H9 (cell line): ENCODE results near the gene ARNT2. TPM values are rescaled to one million over a fixed set of nuclear protein-coding genes. Genes with fewer than 3 reads are reported as not detected.

ENCODE experiments used
- DNase-seq: peaks from one replicate; pipeline ENCODE4 v3.0.0-alpha.2; 2017
- H2AFZ ChIP-seq: one replicate; pipeline ENCODE4 v1.6.1; 2013; ENCODE audit warnings: mild to moderate bottlenecking, low read length, control low read depth, moderate library complexity
- H2AK5ac ChIP-seq: 2 replicates; pipeline ENCODE4 v1.6.1; 2013; ENCODE audit warnings: low read length, control low read depth, mixed read lengths; ENCODE audit not compliant: insufficient read length
- H2BK120ac ChIP-seq: one replicate; pipeline ENCODE4 v1.6.1; 2013; ENCODE audit warnings: low read depth, mild to moderate bottlenecking, low read length, control low read depth, inconsistent platforms; ENCODE audit not compliant: poor library complexity, severe bottlenecking
- H2BK12ac ChIP-seq: 2 replicates; pipeline ENCODE4 v1.6.1; 2013; ENCODE audit warnings: low read length, control low read depth, mixed read lengths, low read depth; ENCODE audit not compliant: insufficient read length
- H2BK15ac ChIP-seq: 2 replicates; pipeline ENCODE4 v1.6.1; 2013; ENCODE audit warnings: low read depth, low read length, control low read depth
- H2BK20ac ChIP-seq: one replicate; pipeline ENCODE4 v1.6.1; 2013; ENCODE audit warnings: low read depth, mild to moderate bottlenecking, low read length, control low read depth, inconsistent platforms; ENCODE audit not compliant: poor library complexity, severe bottlenecking
- H2BK5ac ChIP-seq: 2 replicates; pipeline ENCODE4 v1.6.1; 2013; ENCODE audit warnings: low read length, control low read depth, mixed read lengths; ENCODE audit not compliant: insufficient read length
- H3K14ac ChIP-seq: 2 replicates; pipeline ENCODE4 v1.6.1; 2013; ENCODE audit warnings: low read length, control low read depth; ENCODE audit not compliant: insufficient read depth
- H3K18ac ChIP-seq: 2 replicates; pipeline ENCODE4 v1.6.1; 2013; ENCODE audit warnings: low read depth, mild to moderate bottlenecking, mixed read lengths, low read length, control low read depth; ENCODE audit not compliant: insufficient read length
- H3K23ac ChIP-seq: 2 replicates; pipeline ENCODE4 v1.6.1; 2013; ENCODE audit warnings: low read length, control low read depth, mixed read lengths, low read depth; ENCODE audit not compliant: insufficient read length
- H3K23me2 ChIP-seq: 2 replicates; pipeline ENCODE4 v1.6.1; 2013; ENCODE audit warnings: low read depth, mild to moderate bottlenecking, mixed read lengths, low read length, control low read depth; ENCODE audit not compliant: insufficient read length, poor library complexity, severe bottlenecking
- H3K27ac ChIP-seq: 2 replicates; pipeline ENCODE4 v1.5.1; 2013; ENCODE audit warnings: low read length, control low read depth, mixed read lengths, low read depth; ENCODE audit not compliant: insufficient read length
- H3K27me3 ChIP-seq: 2 replicates; pipeline ENCODE4 v1.6.1; 2013; ENCODE audit warnings: low read length, control low read depth, inconsistent platforms; ENCODE audit not compliant: insufficient read depth
- H3K4ac ChIP-seq: 2 replicates; pipeline ENCODE4 v1.6.1; 2013; ENCODE audit warnings: low read depth, mild to moderate bottlenecking, control low read depth, inconsistent platforms, low read length, moderate library complexity
- H3K4me1 ChIP-seq: 2 replicates; pipeline ENCODE4 v1.6.1; 2013; ENCODE audit warnings: low read length, control low read depth, inconsistent platforms; ENCODE audit not compliant: insufficient read depth
- H3K4me2 ChIP-seq: 2 replicates; pipeline ENCODE4 v1.6.1; 2013; ENCODE audit warnings: low read length, control low read depth, mixed read lengths; ENCODE audit not compliant: insufficient read length, insufficient read depth
- H3K56ac ChIP-seq: 2 replicates; pipeline ENCODE4 v1.6.1; 2013; ENCODE audit warnings: low read depth, mild to moderate bottlenecking, mixed read lengths, low read length, control low read depth; ENCODE audit not compliant: insufficient read length
- H3K79me1 ChIP-seq: 2 replicates; pipeline ENCODE4 v1.6.1; 2013; ENCODE audit warnings: low read depth, mild to moderate bottlenecking, moderate library complexity, low read length, control low read depth, inconsistent platforms; ENCODE audit not compliant: insufficient read depth, poor library complexity, severe bottlenecking
- H3K79me2 ChIP-seq: 2 replicates; pipeline ENCODE4 v1.6.1; 2013; ENCODE audit warnings: low read length, control low read depth, inconsistent platforms; ENCODE audit not compliant: insufficient read depth
- H3K9ac ChIP-seq: 2 replicates; pipeline ENCODE4 v1.6.1; 2013; ENCODE audit warnings: low read length, control low read depth, mixed read lengths; ENCODE audit not compliant: insufficient read length; ENCODE audit errors: extremely low read depth
- H3K9me3 ChIP-seq: one replicate; pipeline ENCODE4 v1.6.1; 2013; ENCODE audit warnings: low read depth, low read length, inconsistent platforms; ENCODE audit not compliant: control insufficient read depth
- H3T11ph ChIP-seq: one replicate; pipeline ENCODE4 v1.6.1; 2013; ENCODE audit warnings: mild to moderate bottlenecking, low read length, control low read depth, inconsistent platforms
- H4K20me1 ChIP-seq: one replicate; pipeline ENCODE4 v1.6.1; 2013; ENCODE audit not compliant: control insufficient read depth, insufficient read length, insufficient read depth
- H4K5ac ChIP-seq: 2 replicates; pipeline ENCODE4 v1.6.1; 2013; ENCODE audit warnings: low read depth, mild to moderate bottlenecking, mixed read lengths, low read length, control low read depth; ENCODE audit not compliant: insufficient read length
- H4K8ac ChIP-seq: replicated peaks from 2 replicates; pipeline ENCODE4 v1.6.1; 2013; ENCODE audit warnings: low read length, control low read depth, mixed read lengths, low read depth; ENCODE audit not compliant: insufficient read length
- H4K91ac ChIP-seq: 2 replicates; pipeline ENCODE4 v1.6.1; 2013; ENCODE audit warnings: low read depth, mild to moderate bottlenecking, moderate library complexity, mixed read lengths, low read length, control low read depth; ENCODE audit not compliant: insufficient read length
- H3K27ac Mint-ChIP-seq, 3 experiments: 2 replicates in 2 of 3; 3 replicates in 1 of 3; pipeline ENCODE4 v1.8.0; 2020 to 2021; ENCODE audit warnings: mixed read lengths in 3 of 3, mild to moderate bottlenecking in 1 of 3, moderate library complexity in 1 of 3
- H3K27me3 Mint-ChIP-seq: 2 replicates; pipeline ENCODE4 v1.8.0; 2021; ENCODE audit warnings: low read depth, mild to moderate bottlenecking, moderate library complexity, mixed read lengths
- H3K36me3 Mint-ChIP-seq, 3 experiments: 2 replicates in 2 of 3; 3 replicates in 1 of 3; pipeline ENCODE4 v1.8.0; 2020 to 2021; ENCODE audit warnings: low read depth in 3 of 3, mixed read lengths in 3 of 3; ENCODE audit not compliant: insufficient read depth in 1 of 3
- H3K4me1 Mint-ChIP-seq, 2 experiments: 2 replicates each; pipeline ENCODE4 v1.8.0; 2020; ENCODE audit warnings: mixed read lengths in 2 of 2
- H3K4me3 Mint-ChIP-seq, 2 experiments: 2 replicates in 1 of 2; 3 replicates in 1 of 2; pipeline ENCODE4 v1.8.0; 2020 to 2021; ENCODE audit warnings: mild to moderate bottlenecking in 2 of 2, mixed read lengths in 2 of 2, moderate library complexity in 1 of 2
- H3K9me3 Mint-ChIP-seq, 2 experiments: 2 replicates in 1 of 2; 3 replicates in 1 of 2; pipeline ENCODE4 v1.8.0; 2020; ENCODE audit warnings: mild to moderate bottlenecking in 2 of 2, mixed read lengths in 2 of 2, moderate library complexity in 1 of 2
- CTCF ChIP-seq: fragments of 200-600 bp; sonication (generic); conservative IDR thresholded peaks from 3 replicates; pipeline ENCODE4 v1.8.0; 2021; ENCODE audit warnings: antibody characterized with exemption, mild to moderate bottlenecking
- WGBS: extraction: QIAGEN DNeasy Blood & Tissue Kit; methylation state at CpG from one replicate; pipeline ENCODE4 v1.1.7; 2013; ENCODE audit warnings: missing lambda C conversion rate, low lambda C conversion rate, mixed read lengths; ENCODE audit not compliant: insufficient read length; ENCODE audit errors: extremely low coverage; 5-methylcytosine and 5-hydroxymethylcytosine counted together
- total RNA-seq: library from RNA; stranded (reverse); gene quantifications from 2 replicates; pipeline ENCODE4 v1.2.1, GENCODE V29; 2021

ARNT2 gene
- total RNA-seq, 1 experiment from 2014 or later = 10.5 TPM

- H3K27ac Mint-ChIP-seq = peak overlapping the region; percentile 33 to 90 (median 42); a peak in 5 of 7 replicates
- H4K91ac ChIP-seq = no peak overlapping the region
- no peak overlapping the region for H3K56ac ChIP-seq
- H2BK20ac ChIP-seq = no peak overlapping the region
- peak; percentile 53 for DNase-seq
- H2BK5ac ChIP-seq = no peak overlapping the region
- H3K4ac ChIP-seq = no peak overlapping the region
- peaks cover 21 to 25% of the 10 kb centered on the region in 2 experiments for H3K4me1 Mint-ChIP-seq
- no peak overlapping the region for H4K8ac ChIP-seq
- H2AK5ac ChIP-seq = no peak overlapping the region
- H3K27ac ChIP-seq = no peak overlapping the region
- no peak overlapping the region for H3K23ac ChIP-seq
- no CpG with 5 or more reads among the region's 6 CpGs for WGBS
- no peak overlapping the region for H3K9ac ChIP-seq
- peaks cover 6% of the 10 kb centered on the region; the same call in 1 of the 2 replicates for H3K4me1 ChIP-seq
- H3K23me2 ChIP-seq = no peaks in the 10 kb centered on the region
- no peak overlapping the region for H3K4me3 Mint-ChIP-seq
- H3K14ac ChIP-seq = no peak overlapping the region
- peaks cover 12% of the 10 kb centered on the region in 2 experiments for H3K9me3 Mint-ChIP-seq
- no peak overlapping the region for H2BK15ac ChIP-seq
- H3K27me3 Mint-ChIP-seq = no peaks in the 10 kb centered on the region
- H3K18ac ChIP-seq = no peak overlapping the region
- H3T11ph ChIP-seq = no peak overlapping the region
- H3K79me1 ChIP-seq = no peaks in the 10 kb centered on the region
- H3K4me2 ChIP-seq = no peak overlapping the region
- no peak overlapping the region for H2BK120ac ChIP-seq
- no peak overlapping the region for H2BK12ac ChIP-seq
- H4K5ac ChIP-seq = no peak overlapping the region
- peaks cover 22 to 42% (median 25%) of the 10 kb centered on the region in 3 experiments for H3K36me3 Mint-ChIP-seq
- no peaks in the 10 kb centered on the region for H3K27me3 ChIP-seq
- no peak for TF ChIP-seq CTCF
- H3K79me2 ChIP-seq = no peaks in the 10 kb centered on the region
- H3K9me3 ChIP-seq = no peaks in the 10 kb centered on the region
- no peaks in the 10 kb centered on the region for H4K20me1 ChIP-seq
- H2AFZ ChIP-seq = no peak overlapping the region
Observed at GRCh38 chr15:80480171-80480811, 76.1 kb downstream of the ARNT2 start.
